Left ventricle myocardium inferior (tissue), 1 donor: ENCODE results near the gene TLR5. TPM values are rescaled to one million over a fixed set of nuclear protein-coding genes. Genes with fewer than 3 reads are reported as not detected.

Experiments used
- DNase-seq: peaks from one replicate; pipeline ENCODE4 v3.0.0-alpha.2; 2020
- H3K27ac ChIP-seq: fragments of 200-600 bp; replicated peaks from 2 replicates; pipeline ENCODE4 v1.8.0; 2021
- H3K27me3 ChIP-seq: fragments of 200-600 bp; 2 replicates; pipeline ENCODE4 v1.8.0; 2021; ENCODE audit warnings: low read depth
- H3K36me3 ChIP-seq: fragments of 200-600 bp; 2 replicates; pipeline ENCODE4 v1.8.0; 2021
- H3K4me1 ChIP-seq: fragments of 200-600 bp; 2 replicates; pipeline ENCODE4 v1.8.0; 2021
- H3K4me3 ChIP-seq: fragments of 200-600 bp; 2 replicates; pipeline ENCODE4 v1.8.0; 2021; ENCODE audit warnings: mild to moderate bottlenecking, moderate library complexity
- H3K9me3 ChIP-seq: fragments of 200-600 bp; replicated peaks from 2 replicates; pipeline ENCODE4 v1.8.0; 2021
- intact Hi-C: fragments of 100-400 bp; cut with micrococcal nuclease; formaldehyde crosslinking; loops from one replicate; pipeline ENCODE4 v1.11.0; 2022
- total RNA-seq: library from RNA; stranded (reverse); fragmentation: NEBNext Ultra II Directional; extraction: Animal tissue kit (Norgen Biotek cat#: 25700); gene quantifications from one replicate; pipeline ENCODE4 v1.2.1, GENCODE V29; 2021
- TF ChIP-seq, protein P1 (sequence below): fragments of 200-600 bp; IDR thresholded peaks from 2 replicates; pipeline ENCODE4 v1.8.0; 2021; ENCODE audit warnings: antibody characterized with exemption, mild to moderate bottlenecking, borderline replicate concordance
- donor health status: DM: no; HTN: yes; CAD: no; lungs with severe emphysema.

TLR5 gene
- total RNA-seq, 1 donor from 2014 or later: 2.3 TPM

DNA sequence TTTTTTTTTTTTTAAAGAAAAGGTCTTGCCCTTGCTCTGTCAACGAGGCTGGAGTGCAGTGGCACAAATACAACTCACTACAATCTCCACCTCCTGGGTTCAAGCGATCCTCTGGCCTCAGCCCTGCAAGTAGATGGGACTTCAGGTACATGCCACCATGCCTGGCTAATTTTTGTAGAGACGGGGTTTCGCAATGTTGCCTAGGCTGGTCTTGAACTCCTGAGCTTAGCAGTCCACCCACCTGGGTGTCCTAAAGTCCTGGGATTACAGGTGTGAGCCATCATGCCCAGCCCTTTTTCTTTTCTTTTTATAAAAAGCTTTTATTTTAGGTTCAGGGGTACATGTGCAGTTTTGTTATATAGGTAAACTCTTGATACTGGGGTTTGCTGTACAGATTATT is 47.2 kb downstream of the TLR5 start:
- intact Hi-C loops: no loop called here
- TF ChIP-seq, protein P1, sequence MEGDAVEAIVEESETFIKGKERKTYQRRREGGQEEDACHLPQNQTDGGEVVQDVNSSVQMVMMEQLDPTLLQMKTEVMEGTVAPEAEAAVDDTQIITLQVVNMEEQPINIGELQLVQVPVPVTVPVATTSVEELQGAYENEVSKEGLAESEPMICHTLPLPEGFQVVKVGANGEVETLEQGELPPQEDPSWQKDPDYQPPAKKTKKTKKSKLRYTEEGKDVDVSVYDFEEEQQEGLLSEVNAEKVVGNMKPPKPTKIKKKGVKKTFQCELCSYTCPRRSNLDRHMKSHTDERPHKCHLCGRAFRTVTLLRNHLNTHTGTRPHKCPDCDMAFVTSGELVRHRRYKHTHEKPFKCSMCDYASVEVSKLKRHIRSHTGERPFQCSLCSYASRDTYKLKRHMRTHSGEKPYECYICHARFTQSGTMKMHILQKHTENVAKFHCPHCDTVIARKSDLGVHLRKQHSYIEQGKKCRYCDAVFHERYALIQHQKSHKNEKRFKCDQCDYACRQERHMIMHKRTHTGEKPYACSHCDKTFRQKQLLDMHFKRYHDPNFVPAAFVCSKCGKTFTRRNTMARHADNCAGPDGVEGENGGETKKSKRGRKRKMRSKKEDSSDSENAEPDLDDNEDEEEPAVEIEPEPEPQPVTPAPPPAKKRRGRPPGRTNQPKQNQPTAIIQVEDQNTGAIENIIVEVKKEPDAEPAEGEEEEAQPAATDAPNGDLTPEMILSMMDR: no peak
- no peaks in the 10 kb centered on the region for H3K27me3 ChIP-seq
- H3K36me3 ChIP-seq: no peaks in the 10 kb centered on the region
- H3K27ac ChIP-seq: no peak overlapping the region
- DNase-seq: no peak
- peaks cover 13% of the 10 kb centered on the region for H3K9me3 ChIP-seq
- H3K4me3 ChIP-seq: no peak overlapping the region
- H3K4me1 ChIP-seq: no peaks in the 10 kb centered on the region

GRCh38 chr1:223091896-223092295 is 51.2 kb downstream of the TLR5 start:
- Histone ChIP-seq H3K4me3 (no peak overlapping the region), H3K9me3 (no peaks in the 10 kb centered on the region), H3K4me1 (peaks cover 8% of the 10 kb centered on the region), H3K27me3 (no peaks in the 10 kb centered on the region), H3K27ac (peak overlapping the region; percentile 70), H3K36me3 (no peaks in the 10 kb centered on the region)
- DNase-seq: no peak
- TF ChIP-seq, protein P1: no peak
- intact Hi-C loops: loop anchor here (5.0 kb wide), 1 partner anchor 355 kb away; the partner anchor contains the start of gene FAM177B

DNA sequence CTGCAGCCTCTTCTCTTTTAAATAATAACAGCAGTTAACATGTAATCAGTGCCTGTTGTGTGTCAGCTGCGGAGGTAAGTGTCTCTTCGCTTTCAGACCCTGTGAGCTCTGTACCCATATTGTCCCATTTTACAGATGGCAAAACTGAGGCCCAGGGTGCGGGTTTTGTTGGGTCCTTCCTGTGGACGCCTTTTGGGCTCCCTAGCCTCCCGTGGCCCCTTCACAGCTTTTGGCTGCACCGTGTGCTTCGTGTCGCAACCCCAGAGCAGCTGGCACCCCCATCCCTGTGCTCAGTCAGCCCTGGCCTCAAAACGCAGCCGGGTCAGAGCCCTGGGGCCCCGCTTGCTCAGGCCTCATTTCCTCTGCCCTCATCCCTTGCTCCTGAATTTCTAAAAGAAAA is 53.8 kb downstream of the TLR5 start:
- no peak overlapping the region for H3K27ac ChIP-seq
- TF ChIP-seq, protein P1: no peak
- no peaks in the 10 kb centered on the region for H3K27me3 ChIP-seq
- intact Hi-C loops: no loop called here
- no peak overlapping the region for H3K4me3 ChIP-seq
- peaks cover 13% of the 10 kb centered on the region for H3K4me1 ChIP-seq
- DNase-seq: no peak
- H3K36me3 ChIP-seq: no peaks in the 10 kb centered on the region
- no peaks in the 10 kb centered on the region for H3K9me3 ChIP-seq

DNA sequence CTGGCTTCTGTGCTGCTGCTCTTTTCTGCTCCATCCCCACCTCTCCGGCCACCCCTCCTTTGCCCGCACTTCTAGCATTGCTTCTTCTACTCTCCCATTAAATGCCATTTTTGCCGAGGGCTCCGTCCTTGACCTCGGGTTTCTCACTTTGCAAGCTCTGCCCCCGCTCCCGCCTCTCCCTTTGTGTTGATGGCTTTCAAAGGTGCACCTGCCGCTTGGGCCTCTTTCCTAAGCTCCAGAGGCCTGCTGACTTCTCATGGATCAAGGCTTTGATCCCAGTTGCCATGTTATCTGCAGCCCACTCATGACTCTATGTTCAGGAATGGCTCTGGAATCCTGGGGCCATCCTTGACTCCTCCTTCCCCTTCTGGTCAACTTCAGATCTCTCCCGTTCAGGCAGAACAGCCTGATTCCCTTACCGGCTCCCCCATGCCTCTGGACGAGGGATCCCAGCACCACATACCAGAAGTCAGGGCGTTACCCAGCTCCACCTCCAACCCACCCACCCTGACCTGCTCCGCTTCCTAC is 54.3 kb downstream of the TLR5 start:
- Histone ChIP-seq H3K4me3 (no peak overlapping the region), H3K9me3 (no peaks in the 10 kb centered on the region), H3K36me3 (no peaks in the 10 kb centered on the region), H3K27me3 (no peaks in the 10 kb centered on the region), H3K27ac (no peak overlapping the region), H3K4me1 (peaks cover 13% of the 10 kb centered on the region)
- no peak for DNase-seq
- TF ChIP-seq, protein P1: no peak
- intact Hi-C loops: no loop called here

DNA sequence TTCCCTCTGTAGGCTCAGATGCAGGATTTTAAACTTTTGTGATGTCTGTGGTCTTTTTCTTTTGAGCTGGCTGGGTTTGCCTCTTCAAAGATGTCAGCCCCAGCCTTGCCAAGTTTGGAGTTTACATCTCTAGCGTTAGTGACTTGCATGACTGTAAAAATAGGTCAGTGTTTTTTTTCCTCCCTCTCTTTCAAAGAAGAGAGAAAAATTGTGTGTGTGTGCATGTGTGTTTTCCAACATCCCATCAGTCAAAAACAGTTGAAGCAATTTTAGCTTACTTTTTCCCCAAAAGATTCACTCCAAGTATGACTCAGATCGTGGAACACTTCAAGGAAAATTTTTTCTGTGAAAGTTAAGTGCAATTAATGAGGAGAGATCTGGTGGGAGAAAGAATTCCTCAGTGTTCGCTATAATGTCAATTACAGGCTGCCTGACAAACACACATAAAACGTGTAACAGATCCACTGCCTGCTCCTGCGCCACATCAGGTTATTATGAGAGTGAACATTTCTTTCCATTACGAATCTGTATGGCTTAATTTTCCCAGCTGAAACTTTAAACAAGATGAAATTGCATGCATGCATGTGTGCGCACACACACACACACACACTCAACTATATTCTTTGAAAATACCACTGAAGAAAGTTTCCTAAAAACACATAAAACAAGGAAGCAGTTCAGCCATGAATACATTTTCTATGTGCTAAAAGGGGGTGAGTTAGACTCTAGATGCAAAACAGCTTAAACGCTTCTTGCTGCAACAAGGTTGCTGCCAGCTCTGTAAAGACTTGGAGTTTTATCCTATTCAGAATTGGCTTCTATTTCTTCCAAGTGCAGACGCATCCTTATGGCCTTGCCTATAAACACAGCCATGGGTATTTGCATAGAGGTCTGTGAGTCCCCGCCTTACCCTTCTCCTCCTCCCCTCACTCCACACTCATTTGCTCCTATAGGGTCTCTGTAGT is 55.5 kb downstream of the TLR5 start:
- TF ChIP-seq, protein P1: no peak
- no peaks in the 10 kb centered on the region for H3K27me3 ChIP-seq
- H3K4me3 ChIP-seq: no peak overlapping the region
- H3K27ac ChIP-seq: peak overlapping the region; percentile 65
- peaks cover 13% of the 10 kb centered on the region for H3K4me1 ChIP-seq
- intact Hi-C loops: no loop called here
- no peak for DNase-seq
- no peaks in the 10 kb centered on the region for H3K36me3 ChIP-seq
- H3K9me3 ChIP-seq: no peaks in the 10 kb centered on the region
